ENCODE data around the gene PRR27. TPM values are rescaled to one million over a fixed set of nuclear protein-coding genes. Genes with fewer than 3 reads are reported as not detected.

The PRR27 gene
- total RNA-seq, 1 donor from 2014 or later = not detected

GRCh38 chr4:70183168-70183939, 29.3 kb downstream of the PRR27 start:
- Mint-ChIP-seq H3K9me3 (ENCODE audit: unreplicated experiment) (no peaks in the 10 kb centered on the region), H3K27ac (ENCODE audit: unreplicated experiment) (no peak overlapping the region), H3K27me3 (ENCODE audit: unreplicated experiment) (no peaks in the 10 kb centered on the region), H3K4me1 (ENCODE audit: unreplicated experiment) (no peaks in the 10 kb centered on the region), H3K36me3 (ENCODE audit: low read depth, unreplicated experiment) (no peaks in the 10 kb centered on the region), H3K4me3 (ENCODE audit: unreplicated experiment) (no peak overlapping the region)
- peak; percentile 83 for TF ChIP-seq CTCF (IDR thresholded peaks at IDR 0.05; ENCODE audit: unreplicated experiment)
- DNase-seq (ENCODE audit: low spot score) = peak; percentile 42

- Mint-ChIP-seq H3K27ac (ENCODE audit: unreplicated experiment) (no peak overlapping the region), H3K36me3 (ENCODE audit: low read depth, unreplicated experiment) (no peaks in the 10 kb centered on the region), H3K4me3 (ENCODE audit: unreplicated experiment) (no peak overlapping the region), H3K4me1 (ENCODE audit: unreplicated experiment) (no peaks in the 10 kb centered on the region), H3K9me3 (ENCODE audit: unreplicated experiment) (no peaks in the 10 kb centered on the region), H3K27me3 (ENCODE audit: unreplicated experiment) (no peaks in the 10 kb centered on the region)
- peak; percentile 61 for TF ChIP-seq CTCF (IDR thresholded peaks at IDR 0.05; ENCODE audit: unreplicated experiment)
- no peak for DNase-seq (ENCODE audit: low spot score)
Observed at GRCh38 chr4:70183940-70184246, 29.9 kb downstream of the PRR27 start.

- TF ChIP-seq CTCF (IDR thresholded peaks at IDR 0.05; ENCODE audit: unreplicated experiment) = no peak
- no peaks in the 10 kb centered on the region for H3K27me3 Mint-ChIP-seq (ENCODE audit: unreplicated experiment)
- H3K9me3 Mint-ChIP-seq (ENCODE audit: unreplicated experiment) = no peaks in the 10 kb centered on the region
- no peaks in the 10 kb centered on the region for H3K4me1 Mint-ChIP-seq (ENCODE audit: unreplicated experiment)
- H3K27ac Mint-ChIP-seq (ENCODE audit: unreplicated experiment) = no peak overlapping the region
- no peaks in the 10 kb centered on the region for H3K36me3 Mint-ChIP-seq (ENCODE audit: low read depth, unreplicated experiment)
- no peak overlapping the region for H3K4me3 Mint-ChIP-seq (ENCODE audit: unreplicated experiment)
- DNase-seq (ENCODE audit: low spot score) = no peak
Observed at GRCh38 chr4:70187216-70187615, 33.2 kb downstream of the PRR27 start.

GRCh38 chr4:70190579-70190978, 36.5 kb downstream of the PRR27 start:
- H3K4me1 Mint-ChIP-seq (ENCODE audit: unreplicated experiment) = no peaks in the 10 kb centered on the region
- H3K27me3 Mint-ChIP-seq (ENCODE audit: unreplicated experiment) = no peaks in the 10 kb centered on the region
- no peak for TF ChIP-seq CTCF (IDR thresholded peaks at IDR 0.05; ENCODE audit: unreplicated experiment)
- DNase-seq (ENCODE audit: low spot score) = no peak
- no peak overlapping the region for H3K4me3 Mint-ChIP-seq (ENCODE audit: unreplicated experiment)
- H3K9me3 Mint-ChIP-seq (ENCODE audit: unreplicated experiment) = no peaks in the 10 kb centered on the region
- no peaks in the 10 kb centered on the region for H3K36me3 Mint-ChIP-seq (ENCODE audit: low read depth, unreplicated experiment)
- H3K27ac Mint-ChIP-seq (ENCODE audit: unreplicated experiment) = no peak overlapping the region

- no peaks in the 10 kb centered on the region for H3K4me1 Mint-ChIP-seq (ENCODE audit: unreplicated experiment)
- H3K27ac Mint-ChIP-seq (ENCODE audit: unreplicated experiment) = no peak overlapping the region
- H3K4me3 Mint-ChIP-seq (ENCODE audit: unreplicated experiment) = no peak overlapping the region
- H3K36me3 Mint-ChIP-seq (ENCODE audit: low read depth, unreplicated experiment) = no peaks in the 10 kb centered on the region
- DNase-seq (ENCODE audit: low spot score) = no peak
- no peaks in the 10 kb centered on the region for H3K27me3 Mint-ChIP-seq (ENCODE audit: unreplicated experiment)
- no peak for TF ChIP-seq CTCF (IDR thresholded peaks at IDR 0.05; ENCODE audit: unreplicated experiment)
- no peaks in the 10 kb centered on the region for H3K9me3 Mint-ChIP-seq (ENCODE audit: unreplicated experiment)
Observed at GRCh38 chr4:70191647-70192046, 37.6 kb downstream of the PRR27 start.
